ENCODE measurements around the gene RELN.

DNA sequence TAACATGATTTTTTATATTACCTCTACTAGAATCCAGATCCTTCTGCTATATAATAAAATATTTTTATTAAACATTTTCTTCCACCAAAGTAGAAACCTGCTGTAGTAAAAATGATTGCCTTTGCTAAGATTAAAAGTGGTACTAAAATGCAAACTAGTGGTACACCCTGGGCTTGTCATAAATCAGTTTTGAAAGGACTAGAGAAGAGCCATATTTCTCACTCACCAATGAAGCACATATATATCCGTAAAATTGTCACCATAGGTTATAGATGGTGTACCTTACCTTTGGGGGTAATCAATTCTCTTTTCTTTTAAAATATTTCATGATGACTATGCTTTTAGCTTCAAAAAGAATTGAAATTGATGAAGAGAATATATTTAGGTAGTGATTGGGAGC lies 290.4 kb downstream of the RELN start:
- TF ChIP-seq POLR2A (IDR thresholded peaks at IDR 0.05) (no peak), EP300 (IDR thresholded peaks at IDR 0.05) (no peak)
- TF ChIP-seq, protein P1, sequence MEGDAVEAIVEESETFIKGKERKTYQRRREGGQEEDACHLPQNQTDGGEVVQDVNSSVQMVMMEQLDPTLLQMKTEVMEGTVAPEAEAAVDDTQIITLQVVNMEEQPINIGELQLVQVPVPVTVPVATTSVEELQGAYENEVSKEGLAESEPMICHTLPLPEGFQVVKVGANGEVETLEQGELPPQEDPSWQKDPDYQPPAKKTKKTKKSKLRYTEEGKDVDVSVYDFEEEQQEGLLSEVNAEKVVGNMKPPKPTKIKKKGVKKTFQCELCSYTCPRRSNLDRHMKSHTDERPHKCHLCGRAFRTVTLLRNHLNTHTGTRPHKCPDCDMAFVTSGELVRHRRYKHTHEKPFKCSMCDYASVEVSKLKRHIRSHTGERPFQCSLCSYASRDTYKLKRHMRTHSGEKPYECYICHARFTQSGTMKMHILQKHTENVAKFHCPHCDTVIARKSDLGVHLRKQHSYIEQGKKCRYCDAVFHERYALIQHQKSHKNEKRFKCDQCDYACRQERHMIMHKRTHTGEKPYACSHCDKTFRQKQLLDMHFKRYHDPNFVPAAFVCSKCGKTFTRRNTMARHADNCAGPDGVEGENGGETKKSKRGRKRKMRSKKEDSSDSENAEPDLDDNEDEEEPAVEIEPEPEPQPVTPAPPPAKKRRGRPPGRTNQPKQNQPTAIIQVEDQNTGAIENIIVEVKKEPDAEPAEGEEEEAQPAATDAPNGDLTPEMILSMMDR (IDR thresholded peaks at IDR 0.05) = no peak
